BJ (cell line): ENCODE results near the gene DNAH10. TPM values are rescaled to one million over a fixed set of nuclear protein-coding genes. Genes with fewer than 3 reads are reported as not detected.

ENCODE experiments used
- CTCF ChIA-PET: fragments of 350-600 bp; formaldehyde crosslinking; extraction: SDS; loops from one replicate; lab custom pipeline; 2021; ENCODE audit warnings: antibody characterized with exemption, inconsistent platforms; lab: Yijun Ruan, JAX
- POLR2A ChIA-PET: fragments of 300-600 bp; sonication (Branson Sonifier 250); formaldehyde crosslinking; extraction: SDS; loops from one replicate; lab custom pipeline; 2021; ENCODE audit warnings: antibody characterized with exemption; lab: Charles Lee
- DNase-seq: peaks from one replicate; pipeline ENCODE4 v3.0.0-alpha.2; 2011; ENCODE audit warnings: low read depth
- H3K27me3 ChIP-seq: 2 replicates; pipeline ENCODE4 v1.6.0; 2011; ENCODE audit warnings: low read length; ENCODE audit not compliant: control insufficient read depth, insufficient read depth
- H3K36me3 ChIP-seq: 2 replicates; pipeline ENCODE4 v1.5.1; 2011; ENCODE audit warnings: low read length; ENCODE audit not compliant: control insufficient read depth, insufficient read depth
- H3K4me3 ChIP-seq: 2 replicates; pipeline ENCODE4 v1.5.1; 2011; ENCODE audit warnings: low read depth, mild to moderate bottlenecking, control low read depth, low read length
- polyA plus RNA-seq: library from polyadenylated mRNA; depleted of rRNA; stranded (reverse); fragments of >200 nt; gene quantifications from 2 replicates; pipeline ENCODE4 v1.2.3, GENCODE V29; 2011
- TF ChIP-seq, protein P1 (sequence below): IDR thresholded peaks from 2 replicates; pipeline ENCODE4 v1.5.1; 2011; ENCODE audit warnings: low read depth, mild to moderate bottlenecking, control low read depth, inconsistent platforms, low read length, moderate library complexity; ENCODE audit not compliant: insufficient read depth

DNAH10 gene
- polyA plus RNA-seq, 1 experiment: 0.61 TPM

DNA sequence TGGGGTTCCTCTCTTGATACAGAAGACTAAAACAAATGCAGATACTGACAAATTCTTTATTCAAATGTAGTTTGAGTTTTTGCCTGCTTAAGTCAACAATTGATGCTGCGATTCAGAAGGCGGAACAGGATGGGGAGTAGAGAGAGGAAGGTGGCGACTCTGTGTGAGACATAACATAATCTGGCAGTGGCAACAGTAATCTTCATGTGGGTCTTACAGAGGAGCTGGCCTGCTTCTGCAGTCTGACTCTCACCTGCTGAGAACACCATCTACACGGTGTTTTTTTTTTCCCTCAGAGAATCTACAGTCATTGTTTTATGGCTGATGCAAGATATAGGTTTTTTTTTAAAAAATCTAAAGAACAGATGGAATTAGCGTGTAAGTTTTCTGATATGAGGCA is 200.4 kb downstream of the DNAH10 start:
- no peak for DNase-seq
- no peak overlapping the region for H3K4me3 ChIP-seq
- H3K36me3 ChIP-seq: no peaks in the 10 kb centered on the region; the same call in none of the 2 replicates
- POLR2A ChIA-PET: no interaction called here
- CTCF ChIA-PET: interaction anchor here (1.2 to 1.6 kb wide), 2 partner anchors 9 to 23 kb away, joined by 4 to 5 read pairs; no protein-coding TSS in a partner anchor
- TF ChIP-seq, protein P1, sequence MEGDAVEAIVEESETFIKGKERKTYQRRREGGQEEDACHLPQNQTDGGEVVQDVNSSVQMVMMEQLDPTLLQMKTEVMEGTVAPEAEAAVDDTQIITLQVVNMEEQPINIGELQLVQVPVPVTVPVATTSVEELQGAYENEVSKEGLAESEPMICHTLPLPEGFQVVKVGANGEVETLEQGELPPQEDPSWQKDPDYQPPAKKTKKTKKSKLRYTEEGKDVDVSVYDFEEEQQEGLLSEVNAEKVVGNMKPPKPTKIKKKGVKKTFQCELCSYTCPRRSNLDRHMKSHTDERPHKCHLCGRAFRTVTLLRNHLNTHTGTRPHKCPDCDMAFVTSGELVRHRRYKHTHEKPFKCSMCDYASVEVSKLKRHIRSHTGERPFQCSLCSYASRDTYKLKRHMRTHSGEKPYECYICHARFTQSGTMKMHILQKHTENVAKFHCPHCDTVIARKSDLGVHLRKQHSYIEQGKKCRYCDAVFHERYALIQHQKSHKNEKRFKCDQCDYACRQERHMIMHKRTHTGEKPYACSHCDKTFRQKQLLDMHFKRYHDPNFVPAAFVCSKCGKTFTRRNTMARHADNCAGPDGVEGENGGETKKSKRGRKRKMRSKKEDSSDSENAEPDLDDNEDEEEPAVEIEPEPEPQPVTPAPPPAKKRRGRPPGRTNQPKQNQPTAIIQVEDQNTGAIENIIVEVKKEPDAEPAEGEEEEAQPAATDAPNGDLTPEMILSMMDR: no peak
- H3K27me3 ChIP-seq: no peaks in the 10 kb centered on the region

DNA sequence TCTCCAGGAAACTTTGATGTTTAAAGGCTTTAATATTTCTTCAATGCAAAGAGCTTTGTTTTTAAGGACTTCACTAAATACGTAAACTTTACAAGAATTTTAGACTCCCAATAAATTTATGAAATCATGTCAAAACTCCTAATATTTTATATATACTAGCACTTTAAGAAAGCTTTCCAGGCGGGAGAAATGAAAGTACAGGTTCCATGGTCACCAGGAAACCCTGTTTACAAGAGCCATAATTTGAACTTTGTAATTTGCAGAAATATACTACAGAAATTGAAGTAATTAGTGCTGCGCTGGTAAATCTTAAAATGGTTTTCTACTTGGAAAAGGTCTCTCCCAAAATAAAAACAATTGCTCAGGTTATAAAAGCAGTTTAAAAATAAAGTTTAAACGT is 201.7 kb downstream of the DNAH10 start:
- Histone ChIP-seq H3K4me3 (no peak overlapping the region), H3K27me3 (no peaks in the 10 kb centered on the region), H3K36me3 (no peaks in the 10 kb centered on the region; the same call in 1 of the 2 replicates)
- no peak for DNase-seq
- CTCF ChIA-PET: interaction anchor here (1.6 to 1.9 kb wide), 2 partner anchors 8 to 25 kb away, joined by 4 to 8 read pairs; no protein-coding TSS in a partner anchor
- POLR2A ChIA-PET: no interaction called here
- TF ChIP-seq, protein P1: no peak

DNA sequence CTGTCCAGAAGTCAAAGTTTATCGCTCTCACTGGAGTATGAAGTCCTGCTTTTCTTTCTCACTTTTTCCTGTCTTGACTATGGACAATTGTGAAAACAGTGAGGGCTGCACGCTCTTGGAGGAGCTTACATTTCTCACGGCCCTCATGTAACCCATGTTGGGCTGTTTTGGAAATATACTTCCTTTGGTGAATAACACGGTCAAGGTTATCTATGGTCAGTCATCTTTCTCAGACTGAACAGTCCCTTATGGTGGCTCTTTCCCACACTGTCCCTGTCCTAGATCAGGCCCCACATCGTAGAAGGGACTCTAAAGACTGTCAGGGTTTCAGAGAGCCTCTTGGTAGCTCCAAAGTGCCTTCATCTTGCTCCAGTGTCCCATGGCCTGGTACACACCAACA is 203.3 kb downstream of the DNAH10 start:
- no peak for DNase-seq
- ChIA-PET POLR2A (no interaction called here), CTCF (no interaction called here)
- Histone ChIP-seq H3K4me3 (no peak overlapping the region), H3K27me3 (no peaks in the 10 kb centered on the region), H3K36me3 (no peaks in the 10 kb centered on the region)
- TF ChIP-seq, protein P1: no peak

DNA sequence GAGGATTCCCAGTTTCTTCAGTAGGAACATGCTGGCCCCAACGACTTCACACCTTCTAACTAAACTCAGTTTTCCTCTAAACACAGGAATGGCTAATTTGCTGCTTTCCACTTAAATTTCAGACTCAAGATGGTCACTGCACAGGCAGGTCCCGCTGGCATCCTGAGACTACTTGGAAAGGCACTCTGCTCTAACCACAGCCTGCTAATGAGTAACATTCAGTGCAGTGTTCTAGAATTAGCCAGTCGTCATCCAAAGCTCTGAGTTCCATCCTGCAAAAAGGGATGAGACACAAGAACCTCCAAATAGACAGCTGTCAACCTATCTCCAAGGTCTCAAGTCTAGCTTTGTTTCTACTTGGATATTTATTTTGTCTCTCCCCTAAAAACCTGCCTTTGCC is 204.5 kb downstream of the DNAH10 start:
- H3K36me3 ChIP-seq: no peaks in the 10 kb centered on the region
- TF ChIP-seq, protein P1: no peak
- H3K27me3 ChIP-seq: no peaks in the 10 kb centered on the region
- POLR2A ChIA-PET: no interaction called here
- H3K4me3 ChIP-seq: no peak overlapping the region
- CTCF ChIA-PET: no interaction called here
- peak; percentile 37 for DNase-seq

DNA sequence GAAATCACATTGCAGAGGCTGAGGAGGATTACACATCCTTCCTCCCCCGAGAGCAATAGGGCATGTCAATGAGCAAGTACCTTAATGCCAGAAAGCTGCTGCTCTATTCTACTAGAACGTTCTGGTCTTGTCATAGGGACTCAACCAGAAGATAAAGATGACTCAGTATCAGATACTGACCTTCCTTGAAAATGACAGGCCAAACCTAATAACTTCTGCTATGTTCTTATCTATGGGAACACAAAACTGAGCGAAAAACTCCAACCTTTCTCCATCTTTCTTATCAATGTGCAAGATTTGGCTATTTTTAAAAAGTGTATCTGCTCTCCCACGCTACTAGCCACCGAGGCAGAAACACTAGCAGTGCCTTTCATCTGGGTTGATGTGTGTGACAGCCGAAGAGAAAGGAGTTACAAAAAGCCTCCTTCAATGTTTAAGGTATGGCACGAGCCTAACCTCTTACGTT is 205.1 kb downstream of the DNAH10 start:
- no peak for DNase-seq
- ChIA-PET POLR2A (no interaction called here), CTCF (no interaction called here)
- Histone ChIP-seq H3K36me3 (no peaks in the 10 kb centered on the region), H3K4me3 (no peak overlapping the region), H3K27me3 (no peaks in the 10 kb centered on the region)
- TF ChIP-seq, protein P1: no peak
